CD4-positive, alpha-beta T cell treated with Interferon gamma for 1 hour (primary cell): ENCODE measurements around the gene SYNGR4.
"Not testable (repeated sequence)": the region's sequence is repeated elsewhere in the genome, so short reads cannot be mapped to it uniquely, and the experiment has no call there.

ENCODE experiments used
- DNase-seq: peaks from one replicate; pipeline ENCODE4 v3.0.0-alpha.2; 2020

Gene SYNGR4

GRCh38 chr19:48371771-48372170, 7.6 kb downstream of the SYNGR4 start:
- DNase-seq: not testable (repeated sequence)

GRCh38 chr19:48372904-48373303, 8.7 kb downstream of the SYNGR4 start:
- no peak for DNase-seq

- DNase-seq: no peak
These were observed 9.4 kb downstream of the SYNGR4 start for GRCh38 chr19:48373567-48373966.

- no peak for DNase-seq
These were observed 14.0 kb downstream of the SYNGR4 start for GRCh38 chr19:48378194-48378570.

- DNase-seq: no peak
These were observed 14.9 kb downstream of the SYNGR4 start for GRCh38 chr19:48379058-48379457.

GRCh38 chr19:48381178-48381950, 17.2 kb downstream of the SYNGR4 start:
- DNase-seq: no peak

GRCh38 chr19:48382286-48382685, 18.1 kb downstream of the SYNGR4 start:
- no peak for DNase-seq

GRCh38 chr19:48385461-48386087, 21.4 kb downstream of the SYNGR4 start:
- DNase-seq: no peak

- no peak for DNase-seq
These were observed 22.8 kb downstream of the SYNGR4 start for GRCh38 chr19:48386981-48387380.

GRCh38 chr19:48390188-48391099, 26.3 kb downstream of the SYNGR4 start:
- peak; percentile 65 for DNase-seq

- DNase-seq: peak; percentile 61
These were observed 27.2 kb downstream of the SYNGR4 start, which contains the start of gene KDELR1 for GRCh38 chr19:48391100-48392005. Gene KDELR1, minus strand, starts transcription at chr19:48391551. Its CDS starts 193 bp downstream, at chr19:48391358.

- not testable (repeated sequence) for DNase-seq
These were observed 27.8 kb downstream of the SYNGR4 start for GRCh38 chr19:48392006-48392344.

GRCh38 chr19:48392860-48393558, 28.8 kb downstream of the SYNGR4 start:
- DNase-seq: no peak

- DNase-seq: peak; percentile 29
These were observed 29.6 kb downstream of the SYNGR4 start, which contains the start of gene GRIN2D for GRCh38 chr19:48393559-48394330. Gene GRIN2D, plus strand, starts transcription at chr19:48393668. Its CDS starts 4,725 bp downstream, at chr19:48398393.

- no peak for DNase-seq
These were observed 30.4 kb downstream of the SYNGR4 start for GRCh38 chr19:48394331-48395169.

GRCh38 chr19:48395170-48395455, 30.9 kb downstream of the SYNGR4 start:
- DNase-seq: no peak

GRCh38 chr19:48395499-48395898, 31.3 kb downstream of the SYNGR4 start:
- no peak for DNase-seq

GRCh38 chr19:48396016-48396823, 32.1 kb downstream of the SYNGR4 start:
- DNase-seq: no peak

GRCh38 chr19:48396824-48397176, 32.6 kb downstream of the SYNGR4 start:
- no peak for DNase-seq
